NK-92 (cell line): ENCODE results near the gene ELAVL1.
"Not testable (repeated sequence)": the region's sequence is repeated elsewhere in the genome, so short reads cannot be mapped to it uniquely, and the experiment has no call there.

ENCODE experiments used
- DNase-seq: peaks from one replicate; lab custom pipeline; 2025; ENCODE audit not compliant: unreplicated experiment; lab: John Stamatoyannopoulos, UW

Gene ELAVL1

GRCh38 chr19:8005534-8006256, at the start of gene ELAVL1:
TSS of gene ELAVL1 (minus strand) at chr19:8005641. CDS start at chr19:7991815, 13,826 bp downstream.
- DNase-seq, result no peak

GRCh38 chr19:8054169-8054568, 48.7 kb upstream of the ELAVL1 start:
- no peak for DNase-seq

- no peak for DNase-seq
Measured at GRCh38 chr19:8052464-8052859, 47.0 kb upstream of the ELAVL1 start, which contains the start of gene CCL25. TSS of gene CCL25 (plus strand) at chr19:8052760. CDS start at chr19:8053050, 290 bp downstream.

- no peak for DNase-seq
Measured at GRCh38 chr19:8050274-8051096, 45.0 kb upstream of the ELAVL1 start.

GRCh38 chr19:8046569-8047165, 41.2 kb upstream of the ELAVL1 start:
- no peak for DNase-seq

- no peak for DNase-seq
Measured at GRCh38 chr19:8045872-8046568, 40.6 kb upstream of the ELAVL1 start.

GRCh38 chr19:8044018-8044417, 38.6 kb upstream of the ELAVL1 start:
- DNase-seq, result no peak

- no peak for DNase-seq
Measured at GRCh38 chr19:8042900-8043299, 37.5 kb upstream of the ELAVL1 start.

GRCh38 chr19:8041531-8041931, 36.1 kb upstream of the ELAVL1 start:
- no peak for DNase-seq

- no peak for DNase-seq
Measured at GRCh38 chr19:8039231-8039630, 33.8 kb upstream of the ELAVL1 start.

- DNase-seq, result no peak
Measured at GRCh38 chr19:8038815-8039214, 33.4 kb upstream of the ELAVL1 start.

GRCh38 chr19:8036434-8037099, 31.1 kb upstream of the ELAVL1 start:
- DNase-seq, result no peak

- no peak for DNase-seq
Measured at GRCh38 chr19:8034178-8034525, 28.7 kb upstream of the ELAVL1 start.

- DNase-seq, result not testable (repeated sequence)
Measured at GRCh38 chr19:8033287-8034177, 28.1 kb upstream of the ELAVL1 start.

- no peak for DNase-seq
Measured at GRCh38 chr19:8030960-8031359, 25.5 kb upstream of the ELAVL1 start.

- no peak for DNase-seq
Measured at GRCh38 chr19:8028951-8029491, 23.6 kb upstream of the ELAVL1 start.

- DNase-seq, result no peak
Measured at GRCh38 chr19:8025316-8025715, 19.9 kb upstream of the ELAVL1 start.

GRCh38 chr19:8024256-8024655, 18.8 kb upstream of the ELAVL1 start:
- DNase-seq, result not testable (repeated sequence)

- DNase-seq, result no peak
Measured at GRCh38 chr19:8023371-8023770, 17.9 kb upstream of the ELAVL1 start.
